Measurements from ENCODE around the gene OR2AJ1.

The OR2AJ1 gene

GRCh38 chr1:247962911-247963588 is 38.4 kb downstream of the OR2AJ1 start:
- no peak for DNase-seq

DNA sequence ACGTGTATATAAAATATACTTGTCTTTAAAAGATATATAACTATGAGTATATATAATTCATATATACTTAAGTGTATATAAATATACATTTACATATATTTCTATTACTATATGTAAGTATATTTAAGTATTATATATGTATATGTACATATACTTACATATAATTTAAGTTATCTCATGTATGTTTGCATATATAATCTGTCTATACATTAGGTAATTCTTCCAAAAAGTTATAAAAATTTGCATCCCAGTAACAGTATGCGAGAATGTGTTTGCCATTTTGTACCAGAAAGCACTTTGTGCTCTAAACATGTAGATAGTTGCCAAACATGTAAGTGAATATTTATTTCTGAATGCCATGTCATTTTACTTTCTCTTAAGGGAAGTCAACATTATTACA is 40.2 kb downstream of the OR2AJ1 start, which contains the start of gene OR2AK2:
Gene OR2AK2 (plus strand): TSS at position 301 of the 400 bp plus-strand sequence. CDS start 144 bp downstream, outside the sequence.
- no peak for DNase-seq

GRCh38 chr1:247966532-247967204 is 42.0 kb downstream of the OR2AJ1 start:
- no peak for DNase-seq
